Adrenal gland (tissue), 12 donors: ENCODE data around the gene SLC47A1. TPM values are rescaled to one million over a fixed set of nuclear protein-coding genes. Genes with fewer than 3 reads are reported as not detected.

Experiments
- DNase-seq, 7 donors: peaks; one replicate each; pipeline ENCODE4 v3.0.0-alpha.2; 2019 to 2020
- H3K27ac ChIP-seq, 5 donors: fragments of 200-600 bp; sonication (generic) in 4 of 5; 1 replicate in 3 of 5; 2 replicates in 2 of 5; pipeline versions ENCODE4 v1.5.1 to v1.8.0; 2016 to 2020; ENCODE audit warnings: mild to moderate bottlenecking in 1 of 5
- H3K27me3 ChIP-seq: fragments of 200-600 bp; 2 replicates; pipeline ENCODE4 v1.8.0; 2021
- H3K36me3 ChIP-seq, 2 donors: fragments of 200-600 bp; replicated peaks in 1 of 2; 1 replicate in 1 of 2; 2 replicates in 1 of 2; pipeline versions ENCODE4 v1.5.1 to v1.8.0; 2018 to 2022
- H3K4me1 ChIP-seq, 2 donors: fragments of 200-600 bp; replicated peaks in 1 of 2; 1 replicate in 1 of 2; 2 replicates in 1 of 2; pipeline versions ENCODE4 v1.5.1 to v1.8.0; 2018 to 2021
- H3K4me3 ChIP-seq, 4 donors: fragments of 200-600 bp; sonication (generic) in 3 of 4; one replicate each; pipeline ENCODE4 v1.5.1; 2016 to 2018
- H3K9me3 ChIP-seq, 3 donors: fragments of 200-600 bp; sonication (generic) in 1 of 3; replicated peaks in 1 of 3; 1 replicate in 2 of 3; 2 replicates in 1 of 3; pipeline versions ENCODE4 v1.5.1 to v1.8.0; 2016 to 2021
- POLR2A ChIP-seq, 2 donors: fragments of 450-650 bp; IDR thresholded peaks; one replicate each; pipeline ENCODE4 v1.6.1; 2017; ENCODE audit warnings: antibody characterized with exemption in 2 of 2, mild to moderate bottlenecking in 2 of 2, moderate library complexity in 1 of 2
- WGBS, 4 donors: extraction: QIAGEN DNeasy Blood & Tissue Kit in 2 of 4; methylation state at CpG; one replicate each; pipeline versions ENCODE4 v1.1.5 to v1.1.7; 2013 to 2017; 5-methylcytosine and 5-hydroxymethylcytosine counted together
- intact Hi-C, 2 donors: fragments of 100-400 bp; cut with DNase I; formaldehyde crosslinking; loops; one replicate each; pipeline versions ENCODE4 v1.14.1 to v1.15.0; 2022 to 2023
- polyA plus RNA-seq, 3 donors: library from polyadenylated mRNA; stranded (reverse); fragments of 200-250 nt in 2 of 3; fragments of 350-450 nt in 1 of 3; fragmentation: Illumina TruSeq in 1 of 3; extraction: RNeasy Lipid Tissue Mini Kit (QIAGEN cat#74804) in 1 of 3; gene quantifications; one replicate each; pipeline ENCODE4 v1.2.3, GENCODE V29; 2013 to 2014
- total RNA-seq, 9 donors: library from RNA; depleted of rRNA in 4 of 9; stranded (reverse); fragments of >200 nt in 4 of 9; fragments of 120-200 nt in 1 of 9; fragmentation: NEBNext Ultra II Directional in 1 of 9; extraction: Animal tissue kit (Norgen Biotek cat#: 25700) in 1 of 9; gene quantifications; one replicate each; pipeline versions ENCODE4 v1.1.0 to v1.2.4, GENCODE V29; 2013 to 2023
- TF ChIP-seq, protein P1 (sequence below), 6 experiments: fragments of 450-650 bp in 4 of 6; fragments of 200-600 bp in 2 of 6; sonication (generic) in 1 of 6; IDR thresholded peaks; 1 replicate in 5 of 6; 2 replicates in 1 of 6; pipeline versions ENCODE4 v1.5.1 to v1.8.0; 2016 to 2021; ENCODE audit warnings: antibody characterized with exemption in 6 of 6, mild to moderate bottlenecking in 2 of 6, moderate library complexity in 1 of 6
- donor health status: healthy with polysubstance abuse.
- donor health status: Bipolar disorder and iron deficiency.
- donor health status: DM: yes; HTN: yes; CAD: no.
- donor health status: DM: no; HTN: no; CAD: no.
- donor health status: DM: no; HTN: no; CAD: no.
- donor health status: DM: yes; HTN: yes; CAD: no.

Gene SLC47A1
- total and polyA plus RNA-seq, 12 donors, result 90.1 to 630 (median 166) TPM

- Histone ChIP-seq H3K4me1 (peaks cover 13 to 15% of the 10 kb centered on the region in 2 donors), H3K27ac (no peak overlapping the region), H3K9me3 (peaks cover 3 to 13% (median 5%) of the 10 kb centered on the region in 3 donors), H3K4me3 (no peak overlapping the region), H3K36me3 (no peaks in the 10 kb centered on the region), H3K27me3 (no peaks in the 10 kb centered on the region)
- TF ChIP-seq, protein P1, sequence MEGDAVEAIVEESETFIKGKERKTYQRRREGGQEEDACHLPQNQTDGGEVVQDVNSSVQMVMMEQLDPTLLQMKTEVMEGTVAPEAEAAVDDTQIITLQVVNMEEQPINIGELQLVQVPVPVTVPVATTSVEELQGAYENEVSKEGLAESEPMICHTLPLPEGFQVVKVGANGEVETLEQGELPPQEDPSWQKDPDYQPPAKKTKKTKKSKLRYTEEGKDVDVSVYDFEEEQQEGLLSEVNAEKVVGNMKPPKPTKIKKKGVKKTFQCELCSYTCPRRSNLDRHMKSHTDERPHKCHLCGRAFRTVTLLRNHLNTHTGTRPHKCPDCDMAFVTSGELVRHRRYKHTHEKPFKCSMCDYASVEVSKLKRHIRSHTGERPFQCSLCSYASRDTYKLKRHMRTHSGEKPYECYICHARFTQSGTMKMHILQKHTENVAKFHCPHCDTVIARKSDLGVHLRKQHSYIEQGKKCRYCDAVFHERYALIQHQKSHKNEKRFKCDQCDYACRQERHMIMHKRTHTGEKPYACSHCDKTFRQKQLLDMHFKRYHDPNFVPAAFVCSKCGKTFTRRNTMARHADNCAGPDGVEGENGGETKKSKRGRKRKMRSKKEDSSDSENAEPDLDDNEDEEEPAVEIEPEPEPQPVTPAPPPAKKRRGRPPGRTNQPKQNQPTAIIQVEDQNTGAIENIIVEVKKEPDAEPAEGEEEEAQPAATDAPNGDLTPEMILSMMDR (IDR thresholded peaks at IDR 0.05), result no peak
- DNase-seq, result no peak
- 93 to 97% (median 94%) methylated on average over 4 of the region's 4 CpGs for WGBS, 4 donors
- intact Hi-C loops, result no loop called here
Measured at GRCh38 chr17:19614900-19615299, 81.2 kb downstream of the SLC47A1 start.

DNA sequence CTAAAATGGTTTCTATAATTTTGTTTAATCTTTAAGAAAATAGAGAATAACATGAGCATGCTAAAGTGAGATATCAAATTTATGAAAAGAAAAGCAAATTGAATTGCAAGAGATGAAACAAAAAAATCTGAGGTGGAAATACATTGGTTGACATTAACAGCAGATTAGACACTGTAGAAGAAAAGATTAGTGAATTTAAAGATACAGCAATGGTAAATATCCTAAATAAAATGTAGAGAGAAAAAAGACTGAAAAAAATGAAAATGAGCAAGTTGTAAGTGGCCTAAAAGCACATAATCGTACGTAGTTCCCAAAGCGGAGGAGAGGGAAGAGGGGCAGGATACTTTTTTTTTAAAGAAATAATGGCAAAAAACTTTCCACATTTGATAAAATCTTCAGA is 84.4 kb downstream of the SLC47A1 start:
- no peak for TF ChIP-seq POLR2A (IDR thresholded peaks at IDR 0.05)
- TF ChIP-seq, protein P1 (IDR thresholded peaks at IDR 0.05), result no peak

DNA sequence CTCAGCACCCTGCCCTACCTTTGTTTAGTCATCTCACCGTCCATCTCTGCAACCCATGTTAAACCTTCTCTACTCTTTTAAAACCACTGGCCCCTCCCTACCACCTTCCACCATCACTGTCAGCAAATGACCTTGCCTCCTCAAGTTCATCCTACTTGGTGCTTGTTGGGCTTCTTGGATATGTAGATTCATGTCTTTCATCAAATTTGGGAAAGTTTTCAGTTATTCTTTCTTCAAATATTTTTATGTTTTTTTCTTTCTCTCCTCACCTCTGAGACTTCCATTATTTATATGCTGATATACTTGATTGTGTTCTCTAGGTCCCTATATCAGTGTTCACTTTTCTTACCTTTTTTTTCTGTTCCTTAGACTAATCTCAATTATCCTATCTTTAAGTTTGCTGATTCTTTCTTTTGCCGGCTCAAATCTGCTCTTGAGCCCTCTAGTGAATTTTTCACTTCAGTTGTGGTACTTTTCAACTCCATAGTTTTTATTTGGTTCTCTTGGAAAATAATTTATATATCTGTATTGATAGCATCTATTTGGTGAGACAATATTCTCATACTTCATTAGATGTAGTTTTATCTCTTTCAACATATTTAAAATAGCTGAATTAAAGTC is 86.2 kb downstream of the SLC47A1 start:
- Histone ChIP-seq H3K36me3 (no peaks in the 10 kb centered on the region), H3K4me3 (no peak overlapping the region), H3K27ac (no peak overlapping the region), H3K4me1 (no peaks in the 10 kb centered on the region), H3K9me3 (peaks cover 5 to 19% (median 7%) of the 10 kb centered on the region in 3 donors), H3K27me3 (no peaks in the 10 kb centered on the region)
- intact Hi-C loops, result no loop called here
- no peak for DNase-seq
- WGBS, 4 donors, result 66 to 96% (median 77%) methylated on average over 2 of the region's 2 CpGs
- TF ChIP-seq, protein P1 (IDR thresholded peaks at IDR 0.05), result no peak
- TF ChIP-seq POLR2A (IDR thresholded peaks at IDR 0.05), result no peak

More for the DNA sequence above, 84.4 kb downstream of the SLC47A1 start:
- intact Hi-C loops, result no loop called here
- Histone ChIP-seq H3K9me3 (peaks cover 5 to 19% (median 7%) of the 10 kb centered on the region in 3 donors), H3K27ac (no peak overlapping the region), H3K36me3 (no peaks in the 10 kb centered on the region), H3K4me1 (peaks cover 9 to 10% of the 10 kb centered on the region in 2 donors), H3K27me3 (no peaks in the 10 kb centered on the region), H3K4me3 (no peak overlapping the region)
- WGBS, 4 donors, result 88 to 95% (median 89%) methylated on average over 3 of the region's 3 CpGs
- DNase-seq, result no peak

DNA sequence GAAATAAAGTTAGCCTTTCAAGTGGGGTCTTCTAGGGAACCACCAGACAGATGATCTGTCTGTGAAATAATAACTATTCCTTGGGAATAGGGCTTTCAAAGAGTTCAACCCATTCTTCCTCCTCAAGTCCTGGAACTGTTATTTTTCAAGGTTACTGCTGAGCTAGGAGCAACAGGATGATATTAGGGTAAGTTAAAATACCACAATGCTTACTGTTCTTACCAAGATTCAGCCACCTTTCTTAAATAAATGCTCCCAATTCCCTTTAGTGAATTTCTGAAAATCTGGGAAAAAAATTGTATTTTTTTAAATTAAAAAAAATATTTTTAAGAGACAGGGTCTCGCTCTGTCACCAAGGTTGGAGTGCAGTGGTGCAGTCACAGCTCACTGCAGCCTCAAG is 88.0 kb downstream of the SLC47A1 start:
- 95 to 98% (median 96%) methylated on average over 1 of the region's 1 CpG for WGBS, 4 donors
- no peak for DNase-seq
- TF ChIP-seq, protein P1 (IDR thresholded peaks at IDR 0.05), result no peak
- no peak for TF ChIP-seq POLR2A (IDR thresholded peaks at IDR 0.05)

More for the DNA sequence above, 88.0 kb downstream of the SLC47A1 start:
- H3K27me3 ChIP-seq, result no peaks in the 10 kb centered on the region
- H3K4me3 ChIP-seq, result no peak overlapping the region
- H3K36me3 ChIP-seq, result no peaks in the 10 kb centered on the region
- intact Hi-C loops, result no loop called here
- H3K4me1 ChIP-seq, result no peaks in the 10 kb centered on the region
- no peak overlapping the region for H3K27ac ChIP-seq
- H3K9me3 ChIP-seq, result peaks cover 5 to 19% (median 7%) of the 10 kb centered on the region in 3 donors
